ENCODE data around the gene TRNAU1AP. TPM values are rescaled to one million over a fixed set of nuclear protein-coding genes. Genes with fewer than 3 reads are reported as not detected.
A peak's percentile ranks its signal among the peaks of the same experiment; 100 is the strongest.

Gene TRNAU1AP
- total and polyA plus RNA-seq, 10 donors, result 14.0 to 26.6 (median 24.0) TPM

DNA sequence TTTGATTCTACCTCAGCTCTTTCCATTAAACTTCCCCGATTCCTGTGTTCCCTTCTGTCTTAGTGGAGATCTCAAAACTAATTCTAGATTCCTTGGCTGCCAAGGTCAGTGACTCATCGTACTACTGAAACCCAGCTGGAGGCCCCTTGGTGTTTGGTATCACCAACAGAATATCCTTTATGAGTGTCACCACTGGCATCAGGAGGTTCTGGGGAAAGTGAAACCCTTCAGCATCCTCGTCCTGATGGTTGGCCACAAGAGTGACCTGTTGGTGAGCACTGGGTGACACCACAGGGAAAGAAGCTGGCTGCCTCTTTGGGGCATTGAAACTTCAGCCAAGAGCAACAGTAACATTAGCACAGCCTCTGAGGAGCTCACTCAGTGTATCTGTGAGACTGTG, 48.8 kb downstream of the TRNAU1AP start:
- Histone ChIP-seq H3K4me1 (no peaks in the 10 kb centered on the region), H3K4me3 (no peak overlapping the region), H3K9me3 (no peaks in the 10 kb centered on the region), H3K36me3 (peaks cover 0 to 70% (median 40%) of the 10 kb centered on the region in 6 donors), H3K27ac (no peak overlapping the region), H3K27me3 (replicated peaks in 1 of 7) (no peaks in the 10 kb centered on the region)
- no peak for DNase-seq
- WGBS, 5 donors, result 76 to 89% (median 83%) methylated on average over 3 of the region's 3 CpGs
- TF ChIP-seq POLR2AphosphoS5 (IDR thresholded peaks at IDR 0.05) (no peak), POLR2A (IDR thresholded peaks at IDR 0.05) (no peak)
- TF ChIP-seq, protein P1, sequence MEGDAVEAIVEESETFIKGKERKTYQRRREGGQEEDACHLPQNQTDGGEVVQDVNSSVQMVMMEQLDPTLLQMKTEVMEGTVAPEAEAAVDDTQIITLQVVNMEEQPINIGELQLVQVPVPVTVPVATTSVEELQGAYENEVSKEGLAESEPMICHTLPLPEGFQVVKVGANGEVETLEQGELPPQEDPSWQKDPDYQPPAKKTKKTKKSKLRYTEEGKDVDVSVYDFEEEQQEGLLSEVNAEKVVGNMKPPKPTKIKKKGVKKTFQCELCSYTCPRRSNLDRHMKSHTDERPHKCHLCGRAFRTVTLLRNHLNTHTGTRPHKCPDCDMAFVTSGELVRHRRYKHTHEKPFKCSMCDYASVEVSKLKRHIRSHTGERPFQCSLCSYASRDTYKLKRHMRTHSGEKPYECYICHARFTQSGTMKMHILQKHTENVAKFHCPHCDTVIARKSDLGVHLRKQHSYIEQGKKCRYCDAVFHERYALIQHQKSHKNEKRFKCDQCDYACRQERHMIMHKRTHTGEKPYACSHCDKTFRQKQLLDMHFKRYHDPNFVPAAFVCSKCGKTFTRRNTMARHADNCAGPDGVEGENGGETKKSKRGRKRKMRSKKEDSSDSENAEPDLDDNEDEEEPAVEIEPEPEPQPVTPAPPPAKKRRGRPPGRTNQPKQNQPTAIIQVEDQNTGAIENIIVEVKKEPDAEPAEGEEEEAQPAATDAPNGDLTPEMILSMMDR (IDR thresholded peaks at IDR 0.05 in 8 of 11, conservative IDR thresholded peaks at IDR 0.05 in 3 of 11), result no peak
- intact Hi-C loops (cut with DNase I; ENCODE audit: low total_unique reads), result no loop called here

DNA sequence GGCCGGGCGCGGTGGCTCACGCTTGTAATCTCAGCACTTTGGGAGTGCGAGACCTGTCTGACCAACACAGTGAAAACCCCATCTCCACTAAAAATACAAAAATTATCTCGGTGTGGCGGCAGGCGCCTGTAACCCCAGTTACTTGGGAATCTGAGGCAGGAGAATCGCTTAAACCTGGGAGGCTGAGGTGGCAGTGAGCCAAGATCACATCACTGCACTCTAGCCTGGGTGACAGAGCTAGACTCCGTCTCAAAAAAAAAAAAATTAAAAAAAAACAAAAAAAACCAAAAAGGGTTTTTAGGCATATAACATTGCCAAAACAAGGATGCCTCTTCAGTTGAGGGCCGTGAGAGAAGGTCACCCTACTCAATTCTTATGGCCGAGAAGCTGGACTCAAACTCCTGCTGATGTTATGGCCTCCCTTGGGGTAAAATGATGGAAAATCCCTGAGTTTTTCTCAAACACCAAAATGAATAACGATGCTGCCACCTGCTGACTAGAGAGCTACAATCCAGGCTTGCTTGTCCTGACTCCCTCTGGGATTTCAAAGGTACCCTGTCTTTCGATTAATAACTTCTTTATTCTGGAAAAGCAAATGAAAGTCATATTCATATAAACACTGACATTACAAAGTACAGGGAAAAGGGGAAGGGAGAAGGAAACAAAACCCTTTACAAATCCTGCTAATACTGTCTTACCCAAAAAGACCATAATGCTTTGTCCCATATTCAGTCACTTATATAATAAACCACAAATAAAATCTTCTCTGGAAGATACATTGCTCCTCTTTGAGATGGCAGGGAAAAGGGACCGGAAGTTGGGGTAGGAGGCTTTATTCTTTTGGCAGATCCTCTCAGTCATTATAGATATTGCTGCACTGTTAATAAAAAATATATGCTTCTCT, 49.9 kb downstream of the TRNAU1AP start:
- H3K36me3 ChIP-seq, result peaks cover 0 to 81% (median 49%) of the 10 kb centered on the region in 6 donors
- H3K27ac ChIP-seq, result no peak overlapping the region
- no peaks in the 10 kb centered on the region for H3K9me3 ChIP-seq
- 72 to 81% (median 78%) methylated on average over 15 of the region's 15 CpGs for WGBS, 5 donors
- H3K4me1 ChIP-seq, result no peaks in the 10 kb centered on the region
- H3K27me3 ChIP-seq (replicated peaks in 1 of 7), result no peaks in the 10 kb centered on the region
- H3K4me3 ChIP-seq, result no peak overlapping the region
- DNase-seq, result no peak
- intact Hi-C loops (cut with DNase I; ENCODE audit: low total_unique reads), result no loop called here
- no peak for TF ChIP-seq POLR2A (IDR thresholded peaks at IDR 0.05)
- TF ChIP-seq, protein P1 (IDR thresholded peaks at IDR 0.05 in 8 of 11, conservative IDR thresholded peaks at IDR 0.05 in 3 of 11), result peak; percentile 36 to 73 (median 63)
- TF ChIP-seq POLR2AphosphoS5 (IDR thresholded peaks at IDR 0.05), result no peak

DNA sequence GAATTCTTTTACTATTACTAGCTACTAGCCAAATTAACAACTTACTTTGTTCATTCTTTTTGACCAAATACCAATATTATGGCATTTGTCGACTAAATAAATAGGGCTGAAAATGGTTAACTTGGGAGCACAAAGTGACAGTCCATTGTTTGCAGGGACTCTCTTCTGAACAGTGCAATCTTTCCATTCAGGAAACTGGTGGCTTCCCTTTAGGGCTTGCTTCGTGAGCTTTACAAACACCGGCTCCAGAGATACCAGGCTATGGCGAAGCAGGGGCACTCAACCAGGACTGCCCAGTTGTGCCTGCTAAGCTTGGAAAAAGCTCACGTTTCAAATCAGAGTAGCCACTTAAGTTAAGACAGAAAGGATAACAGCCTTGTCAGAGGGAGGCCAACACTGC, 51.5 kb downstream of the TRNAU1AP start:
- no peak overlapping the region for H3K27ac ChIP-seq
- TF ChIP-seq, protein P1 (IDR thresholded peaks at IDR 0.05 in 8 of 11, conservative IDR thresholded peaks at IDR 0.05 in 3 of 11), result no peak
- TF ChIP-seq POLR2AphosphoS5 (IDR thresholded peaks at IDR 0.05) (no peak), POLR2A (IDR thresholded peaks at IDR 0.05) (no peak)
- no peaks in the 10 kb centered on the region for H3K4me1 ChIP-seq
- DNase-seq, result no peak
- H3K27me3 ChIP-seq (replicated peaks in 1 of 7), result no peaks in the 10 kb centered on the region
- H3K36me3 ChIP-seq, result peaks cover 0 to 97% (median 59%) of the 10 kb centered on the region in 6 donors
- no peak overlapping the region for H3K4me3 ChIP-seq
- no peaks in the 10 kb centered on the region for H3K9me3 ChIP-seq
- WGBS, 5 donors, result 78 to 90% (median 82%) methylated on average over 5 of the region's 5 CpGs
- intact Hi-C loops (cut with DNase I; ENCODE audit: low total_unique reads), result no loop called here

DNA sequence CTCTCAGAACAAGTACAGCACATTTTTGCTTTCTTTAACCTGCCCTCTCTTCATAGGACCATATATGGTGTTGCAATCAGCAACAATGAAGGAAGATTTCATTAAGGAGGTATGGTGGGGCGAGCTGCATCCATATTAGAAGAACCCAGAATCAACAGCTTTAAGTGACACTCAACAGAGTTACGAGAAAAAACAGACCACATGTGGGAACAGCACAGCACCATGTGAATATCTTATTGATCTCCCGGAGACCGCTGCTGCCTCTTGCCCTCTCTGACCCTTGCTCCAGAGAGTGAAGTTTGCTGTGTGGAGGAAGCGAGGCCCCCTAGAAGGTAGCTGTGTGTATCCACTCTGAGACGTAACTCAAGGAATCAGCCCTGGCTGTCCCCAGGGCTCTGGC, 52.1 kb downstream of the TRNAU1AP start:
- H3K4me1 ChIP-seq, result no peaks in the 10 kb centered on the region
- 90 to 96% (median 94%) methylated on average over 6 of the region's 6 CpGs for WGBS, 5 donors

More for the DNA sequence above, 52.1 kb downstream of the TRNAU1AP start:
- H3K27ac ChIP-seq, result no peak overlapping the region
- DNase-seq, result no peak
- no peaks in the 10 kb centered on the region for H3K27me3 ChIP-seq (replicated peaks in 1 of 7)
- intact Hi-C loops (cut with DNase I; ENCODE audit: low total_unique reads), result no loop called here
- no peak for TF ChIP-seq POLR2A (IDR thresholded peaks at IDR 0.05)
- H3K4me3 ChIP-seq, result no peak overlapping the region
- H3K36me3 ChIP-seq, result peaks cover 0 to 100% (median 64%) of the 10 kb centered on the region in 6 donors
- no peaks in the 10 kb centered on the region for H3K9me3 ChIP-seq
